Lung (tissue), 12 donors: Measurements from ENCODE around the gene TXNRD2. TPM values are rescaled to one million over a fixed set of nuclear protein-coding genes. Genes with fewer than 3 reads are reported as not detected.

Experiments used
- ATAC-seq: fragments of 200-7000 bp; cut with Tn5 transposase; one replicate; pipeline ENCODE4 v1.9.1; 2020; ENCODE audit warnings: moderate number of reproducible peaks; ENCODE audit not compliant: insufficient read depth, low FRiP score
- DNase-seq, 3 donors: peaks; one replicate each; pipeline ENCODE4 v3.0.0-alpha.2; 2013 to 2017
- H3K27ac ChIP-seq, 2 donors: one replicate each; pipeline ENCODE4 v1.5.1; 2013; ENCODE audit warnings: mild to moderate bottlenecking in 2 of 2, moderate library complexity in 2 of 2, control low read depth in 1 of 2, inconsistent platforms in 1 of 2, low read depth in 1 of 2, low read length in 1 of 2
- H3K27me3 ChIP-seq, 3 donors: one replicate each; pipeline ENCODE4 v1.5.1; 2013; ENCODE audit warnings: low read length in 2 of 3; ENCODE audit not compliant: control insufficient read depth in 3 of 3, insufficient read depth in 3 of 3
- H3K36me3 ChIP-seq, 4 donors: one replicate each; pipeline ENCODE4 v1.5.1; 2013; ENCODE audit warnings: low read length in 4 of 4, mild to moderate bottlenecking in 1 of 4, moderate library complexity in 1 of 4; ENCODE audit not compliant: control insufficient read depth in 4 of 4, insufficient read depth in 4 of 4
- H3K4me1 ChIP-seq, 5 donors: one replicate each; pipeline ENCODE4 v1.5.1; 2013; ENCODE audit warnings: low read length in 5 of 5, mild to moderate bottlenecking in 2 of 5, moderate library complexity in 1 of 5; ENCODE audit not compliant: control insufficient read depth in 5 of 5, insufficient read depth in 5 of 5
- H3K4me3 ChIP-seq: one replicate; pipeline ENCODE4 v1.5.1; 2013; ENCODE audit warnings: mild to moderate bottlenecking, control low read depth, moderate library complexity
- H3K9ac ChIP-seq, 2 donors: one replicate each; pipeline ENCODE4 v1.5.1; 2013; ENCODE audit warnings: low read length in 2 of 2, control low read depth in 1 of 2; ENCODE audit not compliant: insufficient read depth in 1 of 2
- H3K9me3 ChIP-seq, 4 donors: one replicate each; pipeline ENCODE4 v1.5.1; 2013; ENCODE audit warnings: low read length in 3 of 4, mild to moderate bottlenecking in 1 of 4, moderate library complexity in 1 of 4; ENCODE audit not compliant: control insufficient read depth in 4 of 4, insufficient read depth in 3 of 4
- CTCF ChIP-seq: IDR thresholded peaks from 2 replicates; pipeline ENCODE4 v1.5.1; 2012; ENCODE audit warnings: mild to moderate bottlenecking; ENCODE audit errors: control extremely low read depth, extremely low read depth
- WGBS, 2 donors: extraction: QIAGEN DNeasy Blood & Tissue Kit; methylation state at CpG; one replicate each; pipeline ENCODE4 v1.1.7; 2013; 5-methylcytosine and 5-hydroxymethylcytosine counted together
- polyA plus RNA-seq, 2 donors: library from polyadenylated mRNA; stranded (reverse); fragments of 200-250 nt; gene quantifications; one replicate each; pipeline ENCODE4 v1.2.1, GENCODE V29; 2013
- total RNA-seq, 2 donors: library from RNA; depleted of rRNA in 1 of 2; stranded (reverse); fragments of >200 nt in 1 of 2; gene quantifications; one replicate each; pipeline ENCODE4 v1.2.1, GENCODE V29; 2014 to 2021
- donor health status: control.
- donor health status: control.
- donor health status: Bipolar disorder and iron deficiency.
- donor health status: healthy.
- donor health status: DM: yes; HTN: yes; CAD: no.

Gene TXNRD2
- total and polyA plus RNA-seq, 4 donors: 20.3 to 59.2 (median 32.2) TPM

DNA sequence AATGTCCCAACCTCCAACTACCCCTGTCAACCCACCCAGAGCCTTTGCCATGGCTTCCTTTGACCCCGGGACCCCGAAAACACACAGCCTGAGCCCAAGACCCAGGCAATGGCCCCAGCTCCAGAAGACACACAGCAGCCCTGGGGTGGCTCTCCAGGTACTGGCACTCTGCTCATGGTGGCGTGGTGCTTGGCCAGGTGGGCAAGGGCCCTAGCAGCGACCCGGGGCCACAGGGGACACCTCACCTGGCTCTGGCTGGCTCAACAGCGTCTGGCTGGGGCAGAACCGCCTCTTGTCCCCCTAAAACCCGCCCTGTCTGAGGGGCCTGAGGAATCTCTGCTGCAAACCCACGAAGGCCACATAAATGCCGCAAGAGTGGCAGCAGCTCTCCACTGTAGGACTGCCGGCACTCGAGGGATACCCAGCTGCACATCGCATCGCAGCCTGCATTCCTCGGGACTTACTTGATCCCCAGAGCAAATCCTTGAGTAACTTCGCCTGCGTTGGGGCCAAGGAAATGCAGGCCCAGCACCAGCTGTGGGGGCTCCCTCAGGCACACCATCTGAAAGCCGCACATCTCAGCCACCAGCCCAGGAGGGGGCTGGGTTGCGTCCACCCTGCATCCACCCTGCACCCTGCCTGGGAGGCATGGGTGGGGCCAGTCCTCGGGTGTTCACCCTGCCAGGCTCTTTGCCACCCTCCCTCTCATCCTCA is 63.8 kb downstream of the TXNRD2 start:
- H3K4me1 ChIP-seq: peaks cover 0 to 32% (median 4%) of the 10 kb centered on the region in 5 donors
- DNase-seq (peak in 1 of 3 donors; percentile 10), ATAC-seq (no peak)
- 94 to 96% methylated on average over 20 of the region's 20 CpGs for WGBS, 2 donors
- H3K9me3 ChIP-seq: no peaks in the 10 kb centered on the region
- no peak for TF ChIP-seq CTCF
- H3K36me3 ChIP-seq: peaks cover 0 to 3% (median 0%) of the 10 kb centered on the region in 4 donors
- H3K4me3 ChIP-seq: no peak overlapping the region
- H3K27me3 ChIP-seq: no peaks in the 10 kb centered on the region
- no peak overlapping the region for H3K27ac ChIP-seq
- H3K9ac ChIP-seq: no peak overlapping the region

DNA sequence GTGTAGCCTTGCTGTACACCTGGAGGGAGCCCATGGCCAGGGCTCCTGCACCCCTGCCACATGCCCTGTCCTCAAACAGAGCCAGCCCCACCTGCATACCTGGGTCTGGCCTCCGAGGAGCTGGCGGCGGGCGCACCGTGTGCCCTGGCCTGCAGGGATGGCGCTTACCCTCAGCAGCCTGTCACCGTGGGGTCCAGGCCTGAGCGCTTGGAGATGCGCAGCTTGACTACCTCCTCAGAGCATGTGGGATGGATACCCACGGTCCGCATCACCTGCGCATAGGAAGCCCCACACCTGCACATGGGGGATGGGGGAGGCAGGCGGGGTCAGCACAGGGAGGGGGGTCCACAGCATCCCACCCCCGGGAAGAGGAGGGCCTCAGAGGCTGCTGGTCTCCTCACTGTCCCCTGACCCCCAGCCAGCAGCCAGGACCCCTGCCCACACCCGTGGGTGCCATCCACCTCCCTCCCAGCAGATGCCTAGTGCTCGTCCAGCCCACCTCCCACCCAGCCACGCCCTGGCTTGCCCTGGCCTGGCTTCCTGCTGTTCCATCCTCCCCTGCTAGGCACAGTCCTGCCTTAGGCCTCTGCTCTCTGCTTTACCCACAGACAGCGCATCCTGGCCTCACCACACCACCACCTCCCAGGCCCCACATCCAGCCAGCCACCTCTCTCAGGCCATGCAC is 64.5 kb downstream of the TXNRD2 start:
- WGBS, 2 donors: 91 to 95% methylated on average over 17 to 18 of the region's 18 CpGs
- no peak overlapping the region for H3K27ac ChIP-seq
- peaks cover 0 to 32% (median 4%) of the 10 kb centered on the region in 5 donors for H3K4me1 ChIP-seq
- no peak overlapping the region for H3K9ac ChIP-seq
- DNase-seq (peak in 1 of 3 donors; percentile 11), ATAC-seq (no peak)
- no peak for TF ChIP-seq CTCF
- peaks cover 0 to 3% (median 0%) of the 10 kb centered on the region in 4 donors for H3K36me3 ChIP-seq
- H3K9me3 ChIP-seq: no peaks in the 10 kb centered on the region
- no peak overlapping the region for H3K4me3 ChIP-seq
- H3K27me3 ChIP-seq: no peaks in the 10 kb centered on the region

DNA sequence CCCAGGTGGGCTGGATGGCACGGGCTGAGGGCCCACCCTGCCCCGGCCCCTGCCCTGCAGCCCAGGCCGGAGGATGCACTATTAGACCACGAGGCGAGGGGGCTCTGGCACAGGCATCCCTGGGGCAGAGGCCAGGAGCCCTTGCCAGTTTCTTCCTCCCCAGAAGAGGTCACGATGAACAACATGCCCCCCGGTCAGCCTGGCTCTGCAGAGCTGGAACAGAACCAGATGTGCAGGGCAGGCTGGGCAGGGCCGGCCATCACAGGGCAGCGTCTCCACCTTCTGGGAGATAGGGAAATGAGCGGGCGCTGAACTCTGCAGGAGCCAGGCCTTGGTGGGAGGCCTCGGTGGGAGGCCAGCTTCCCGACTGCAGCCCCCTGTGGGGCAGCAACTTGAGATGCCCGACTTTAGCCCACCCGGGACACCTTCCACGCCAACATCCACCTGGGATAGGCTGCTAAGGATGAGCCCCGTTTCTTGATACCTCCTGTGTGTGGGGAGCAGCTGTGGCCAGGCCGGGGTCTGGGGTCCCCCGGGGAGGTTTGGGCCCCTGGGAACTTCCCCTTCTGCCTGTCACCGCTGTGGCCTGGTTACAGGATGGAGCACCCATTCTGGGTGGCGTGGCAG is 65.2 kb downstream of the TXNRD2 start:
- peak overlapping the region in 1 of 2 donors; percentile 21 for H3K27ac ChIP-seq
- H3K4me1 ChIP-seq: peaks cover 0 to 26% (median 4%) of the 10 kb centered on the region in 5 donors
- H3K4me3 ChIP-seq: no peak overlapping the region
- no peaks in the 10 kb centered on the region for H3K27me3 ChIP-seq
- H3K36me3 ChIP-seq: peaks cover 0 to 3% (median 0%) of the 10 kb centered on the region in 4 donors
- no peak for TF ChIP-seq CTCF
- WGBS, 2 donors: 76 to 82% methylated on average over 21 of the region's 21 CpGs
- H3K9ac ChIP-seq: no peak overlapping the region
- ATAC-seq (no peak), DNase-seq (no peak)
- H3K9me3 ChIP-seq: no peaks in the 10 kb centered on the region
